Glomerular visceral epithelial cell (primary cell): ENCODE measurements around the gene SBDS.
"Not testable (repeated sequence)": the region's sequence is repeated elsewhere in the genome, so short reads cannot be mapped to it uniquely, and the experiment has no call there.

Experiments
- DNase-seq: peaks from one replicate; pipeline ENCODE4 v3.0.0-alpha.2; 2016; ENCODE audit errors: extremely low spot score

SBDS gene

GRCh38 chr7:66995050-66995776 lies at the start of gene SBDS:
Gene SBDS, minus strand, starts transcription at chr7:66995586. Its CDS starts 169 bp downstream, at chr7:66995417.
- DNase-seq: peak; percentile 98

GRCh38 chr7:67043559-67043930 lies 48.2 kb upstream of the SBDS start:
- not testable (repeated sequence) for DNase-seq

- DNase-seq: peak; percentile 29
Observed at GRCh38 chr7:67042781-67043558, 47.6 kb upstream of the SBDS start.

- DNase-seq: not testable (repeated sequence)
Observed at GRCh38 chr7:67040832-67041231, 45.4 kb upstream of the SBDS start.

- not testable (repeated sequence) for DNase-seq
Observed at GRCh38 chr7:67036432-67037395, 41.3 kb upstream of the SBDS start.

GRCh38 chr7:67033251-67033650 lies 37.9 kb upstream of the SBDS start:
- DNase-seq: no peak

- DNase-seq: not testable (repeated sequence)
Observed at GRCh38 chr7:67031685-67032084, 36.3 kb upstream of the SBDS start.

- DNase-seq: peak; percentile 54
Observed at GRCh38 chr7:67025459-67025858, 30.1 kb upstream of the SBDS start.

GRCh38 chr7:67022511-67022910 lies 27.1 kb upstream of the SBDS start:
- DNase-seq: no peak

GRCh38 chr7:67021260-67021659 lies 25.9 kb upstream of the SBDS start:
- no peak for DNase-seq

GRCh38 chr7:67019562-67020390 lies 24.4 kb upstream of the SBDS start:
- DNase-seq: no peak

- DNase-seq: no peak
Observed at GRCh38 chr7:67018940-67019339, 23.6 kb upstream of the SBDS start.

GRCh38 chr7:67017971-67018370 lies 22.6 kb upstream of the SBDS start:
- DNase-seq: not testable (repeated sequence)

- not testable (repeated sequence) for DNase-seq
Observed at GRCh38 chr7:67014076-67014622, 18.8 kb upstream of the SBDS start.

- DNase-seq: peak; percentile 9
Observed at GRCh38 chr7:67009677-67010076, 14.3 kb upstream of the SBDS start.

GRCh38 chr7:67008260-67008659 lies 12.9 kb upstream of the SBDS start:
- no peak for DNase-seq

GRCh38 chr7:67006965-67007364 lies 11.6 kb upstream of the SBDS start:
- no peak for DNase-seq

- DNase-seq: not testable (repeated sequence)
Observed at GRCh38 chr7:67004145-67004544, 8.8 kb upstream of the SBDS start.

- peak; percentile 22 for DNase-seq
Observed at GRCh38 chr7:67000601-67001258, 5.3 kb upstream of the SBDS start.
